CD14-positive monocyte (primary cell): Measurements from ENCODE around the gene RNF220. TPM values are rescaled to one million over a fixed set of nuclear protein-coding genes. Genes with fewer than 3 reads are reported as not detected.

Experiments used
- DNase-seq, 3 donors: peaks; one replicate each; pipeline ENCODE4 v3.0.0-alpha.2; 2011 to 2022
- H2AFZ ChIP-seq: 2 replicates; pipeline ENCODE4 v1.6.0; 2012; ENCODE audit warnings: mild to moderate bottlenecking, low read depth, low read length, inconsistent platforms; ENCODE audit not compliant: insufficient read depth, poor library complexity, severe bottlenecking
- H3K27ac ChIP-seq, 2 donors: 1 replicate in 1 of 2; 2 replicates in 1 of 2; pipeline ENCODE4 v1.5.1; 2012 to 2013; ENCODE audit warnings: low read length in 2 of 2, control low read depth in 1 of 2, inconsistent platforms in 1 of 2, low read depth in 1 of 2, mild to moderate bottlenecking in 1 of 2
- H3K27me3 ChIP-seq, 2 donors: one replicate each; pipeline versions ENCODE4 v1.6.0 to v1.6.1; 2011 to 2013; ENCODE audit warnings: low read length in 2 of 2; ENCODE audit not compliant: control insufficient read depth in 2 of 2, insufficient read depth in 2 of 2
- H3K36me3 ChIP-seq, 2 donors: replicated peaks in 1 of 2; 1 replicate in 1 of 2; 2 replicates in 1 of 2; pipeline versions ENCODE4 v1.5.1 to v1.6.1; 2012 to 2013; ENCODE audit warnings: low read length in 2 of 2, control low read depth in 1 of 2, inconsistent platforms in 1 of 2, mild to moderate bottlenecking in 1 of 2; ENCODE audit not compliant: insufficient read depth in 2 of 2, control insufficient read depth in 1 of 2
- H3K4me1 ChIP-seq, 2 donors: 1 replicate in 1 of 2; 2 replicates in 1 of 2; pipeline versions ENCODE4 v1.5.1 to v1.6.1; 2012 to 2013; ENCODE audit warnings: low read length in 2 of 2, control low read depth in 1 of 2, inconsistent platforms in 1 of 2, mild to moderate bottlenecking in 1 of 2, moderate library complexity in 1 of 2; ENCODE audit not compliant: insufficient read depth in 2 of 2, control insufficient read depth in 1 of 2
- H3K4me2 ChIP-seq: replicated peaks from 2 replicates; pipeline ENCODE3; 2012; ENCODE audit warnings: low read length, moderate library complexity, mild to moderate bottlenecking; ENCODE audit not compliant: poor library complexity, severe bottlenecking; ENCODE audit errors: extremely low read depth
- H3K4me3 ChIP-seq, 3 experiments: fragments of 200-600 bp in 1 of 3; sonication (generic) in 1 of 3; replicated peaks in 1 of 3; 1 replicate in 2 of 3; 2 replicates in 1 of 3; pipeline ENCODE4 v1.5.1; 2011 to 2013; ENCODE audit warnings: low read length in 3 of 3, mild to moderate bottlenecking in 3 of 3, control low read depth in 2 of 3, low read depth in 2 of 3, inconsistent platforms in 1 of 3, moderate library complexity in 1 of 3
- H3K79me2 ChIP-seq: 2 replicates; pipeline ENCODE4 v1.6.0; 2012; ENCODE audit warnings: mild to moderate bottlenecking, control low read depth, inconsistent platforms, low read length, moderate library complexity; ENCODE audit not compliant: insufficient read depth
- H3K9ac ChIP-seq: 2 replicates; pipeline ENCODE4 v1.6.0; 2017; ENCODE audit warnings: low read length, mild to moderate bottlenecking; ENCODE audit not compliant: insufficient read depth, poor library complexity, severe bottlenecking
- H3K9me3 ChIP-seq, 2 donors: replicated peaks in 1 of 2; 1 replicate in 1 of 2; 2 replicates in 1 of 2; pipeline versions ENCODE4 v1.5.1 to v1.6.1; 2012 to 2013; ENCODE audit warnings: low read length in 2 of 2, control low read depth in 1 of 2; ENCODE audit not compliant: control insufficient read depth in 1 of 2, insufficient read depth in 1 of 2
- H4K20me1 ChIP-seq: 2 replicates; pipeline ENCODE4 v1.6.0; 2012; ENCODE audit warnings: mild to moderate bottlenecking, low read length, control low read depth, moderate library complexity; ENCODE audit not compliant: insufficient read depth
- H3K27ac Mint-ChIP-seq, 7 donors: one replicate each; pipeline ENCODE4 v1.8.0; 2020; ENCODE audit warnings: mild to moderate bottlenecking in 7 of 7, mixed read lengths in 7 of 7, moderate library complexity in 6 of 7, inconsistent platforms in 2 of 7
- H3K27me3 Mint-ChIP-seq, 3 donors: one replicate each; pipeline ENCODE4 v1.8.0; 2021 to 2022; ENCODE audit warnings: low read depth in 3 of 3, mild to moderate bottlenecking in 3 of 3, mixed read lengths in 3 of 3, moderate library complexity in 3 of 3, inconsistent platforms in 1 of 3
- H3K36me3 Mint-ChIP-seq, 2 donors: one replicate each; pipeline ENCODE4 v1.8.0; 2020; ENCODE audit warnings: mixed read lengths in 2 of 2, inconsistent platforms in 1 of 2, mild to moderate bottlenecking in 1 of 2
- H3K4me1 Mint-ChIP-seq: one replicate; pipeline ENCODE4 v1.8.0; 2020; ENCODE audit warnings: mild to moderate bottlenecking, mixed read lengths
- H3K4me3 Mint-ChIP-seq, 2 donors: one replicate each; pipeline ENCODE4 v1.8.0; 2020; ENCODE audit warnings: mild to moderate bottlenecking in 2 of 2, mixed read lengths in 2 of 2, moderate library complexity in 1 of 2
- H3K9me3 Mint-ChIP-seq, 7 donors: one replicate each; pipeline ENCODE4 v1.8.0; 2020 to 2022; ENCODE audit warnings: mixed read lengths in 7 of 7, mild to moderate bottlenecking in 6 of 7, moderate library complexity in 6 of 7, inconsistent platforms in 2 of 7
- WGBS: methylation state at CpG from one replicate; pipeline ENCODE4 v1.1.5; 2013; ENCODE audit warnings: missing lambda C conversion rate; ENCODE audit not compliant: insufficient coverage; 5-methylcytosine and 5-hydroxymethylcytosine counted together
- intact Hi-C, 2 donors: fragments of 100-400 bp; cut with micrococcal nuclease; formaldehyde crosslinking; loops; one replicate each; pipeline versions ENCODE4 v1.15.0 to v1.15.1; 2023
- polyA plus RNA-seq, 3 donors: library from polyadenylated mRNA; depleted of rRNA in 1 of 3; unstranded in 2 of 3; stranded (reverse) in 1 of 3; fragments of 300-500 nt in 2 of 3; fragments of >200 nt in 1 of 3; fragmentation: Illumina TruSeq in 2 of 3; gene quantifications; 1 replicate in 2 of 3; 2 replicates in 1 of 3; pipeline ENCODE4 v1.2.3, GENCODE V29; 2012 to 2021
- TF ChIP-seq, protein P1 (sequence below): fragments of 200-600 bp; IDR thresholded peaks from one replicate; pipeline ENCODE4 v1.8.0; 2022; ENCODE audit warnings: antibody characterized with exemption, mild to moderate bottlenecking

RNF220 gene
- polyA plus RNA-seq, 3 donors, result 39.4 to 133 (median 49.4) TPM

GRCh38 chr1:44684525-44684924 lies 279.5 kb downstream of the RNF220 start:
- Mint-ChIP-seq H3K27me3 (peaks cover 0 to 6% (median 0%) of the 10 kb centered on the region in 3 donors), H3K27ac (peak overlapping the region in 2 of 7 donors; percentile 61 to 70), H3K9me3 (peaks cover 0 to 2% (median 0%) of the 10 kb centered on the region in 7 donors), H3K36me3 (peaks cover 3% of the 10 kb centered on the region in 2 donors), H3K4me3 (no peak overlapping the region), H3K4me1 (peaks cover 50% of the 10 kb centered on the region)
- H3K4me1 ChIP-seq, result peaks cover 39 to 46% of the 10 kb centered on the region in 2 donors
- no peaks in the 10 kb centered on the region for H3K27me3 ChIP-seq
- no peaks in the 10 kb centered on the region for H3K79me2 ChIP-seq
- peak in 2 of 3 donors; percentile 44 to 51 for DNase-seq
- H3K27ac ChIP-seq, result no peak overlapping the region
- no peak overlapping the region for H3K9ac ChIP-seq
- TF ChIP-seq, protein P1, sequence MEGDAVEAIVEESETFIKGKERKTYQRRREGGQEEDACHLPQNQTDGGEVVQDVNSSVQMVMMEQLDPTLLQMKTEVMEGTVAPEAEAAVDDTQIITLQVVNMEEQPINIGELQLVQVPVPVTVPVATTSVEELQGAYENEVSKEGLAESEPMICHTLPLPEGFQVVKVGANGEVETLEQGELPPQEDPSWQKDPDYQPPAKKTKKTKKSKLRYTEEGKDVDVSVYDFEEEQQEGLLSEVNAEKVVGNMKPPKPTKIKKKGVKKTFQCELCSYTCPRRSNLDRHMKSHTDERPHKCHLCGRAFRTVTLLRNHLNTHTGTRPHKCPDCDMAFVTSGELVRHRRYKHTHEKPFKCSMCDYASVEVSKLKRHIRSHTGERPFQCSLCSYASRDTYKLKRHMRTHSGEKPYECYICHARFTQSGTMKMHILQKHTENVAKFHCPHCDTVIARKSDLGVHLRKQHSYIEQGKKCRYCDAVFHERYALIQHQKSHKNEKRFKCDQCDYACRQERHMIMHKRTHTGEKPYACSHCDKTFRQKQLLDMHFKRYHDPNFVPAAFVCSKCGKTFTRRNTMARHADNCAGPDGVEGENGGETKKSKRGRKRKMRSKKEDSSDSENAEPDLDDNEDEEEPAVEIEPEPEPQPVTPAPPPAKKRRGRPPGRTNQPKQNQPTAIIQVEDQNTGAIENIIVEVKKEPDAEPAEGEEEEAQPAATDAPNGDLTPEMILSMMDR, result no peak
- no peaks in the 10 kb centered on the region for H3K36me3 ChIP-seq
- no peaks in the 10 kb centered on the region for H3K9me3 ChIP-seq
- no peak overlapping the region for H3K4me3 ChIP-seq
- H3K4me2 ChIP-seq, result peak overlapping the region; percentile 22
- H2AFZ ChIP-seq, result peak overlapping the region; percentile 32
- intact Hi-C loops, result no loop called here
- WGBS, result no CpG with 5 or more reads among the region's 1 CpG
- no peaks in the 10 kb centered on the region for H4K20me1 ChIP-seq

- Histone ChIP-seq H3K9me3 (no peaks in the 10 kb centered on the region), H3K27me3 (no peaks in the 10 kb centered on the region), H3K79me2 (no peaks in the 10 kb centered on the region), H3K4me2 (peak overlapping the region; percentile 22), H2AFZ (no peak overlapping the region), H3K27ac (no peak overlapping the region), H3K4me3 (no peak overlapping the region), H3K4me1 (peaks cover 39 to 46% of the 10 kb centered on the region in 2 donors), H3K9ac (no peak overlapping the region), H4K20me1 (no peaks in the 10 kb centered on the region), H3K36me3 (no peaks in the 10 kb centered on the region)
- H3K36me3 Mint-ChIP-seq, result peaks cover 0 to 3% of the 10 kb centered on the region in 2 donors
- WGBS, result no CpG with 5 or more reads among the region's 4 CpGs
- peaks cover 0 to 2% (median 0%) of the 10 kb centered on the region in 7 donors for H3K9me3 Mint-ChIP-seq
- intact Hi-C loops, result no loop called here
- DNase-seq, result no peak
- peaks cover 45% of the 10 kb centered on the region for H3K4me1 Mint-ChIP-seq
- peaks cover 2 to 11% (median 5%) of the 10 kb centered on the region in 3 donors for H3K27me3 Mint-ChIP-seq
- no peak overlapping the region for H3K4me3 Mint-ChIP-seq
- TF ChIP-seq, protein P1, result no peak
- peak overlapping the region in 2 of 7 donors; percentile 2 to 70 for H3K27ac Mint-ChIP-seq
These were observed 280.2 kb downstream of the RNF220 start for GRCh38 chr1:44685218-44685617.
